CD4-positive, alpha-beta T cell treated with Interleukin-2 at 100 ng/mL for 4 hours (primary cell): ENCODE results near the gene PCSK6.

Experiments
- DNase-seq: peaks from one replicate; pipeline ENCODE4 v3.0.0-alpha.2; 2020; ENCODE audit warnings: low spot score

Gene PCSK6

DNA sequence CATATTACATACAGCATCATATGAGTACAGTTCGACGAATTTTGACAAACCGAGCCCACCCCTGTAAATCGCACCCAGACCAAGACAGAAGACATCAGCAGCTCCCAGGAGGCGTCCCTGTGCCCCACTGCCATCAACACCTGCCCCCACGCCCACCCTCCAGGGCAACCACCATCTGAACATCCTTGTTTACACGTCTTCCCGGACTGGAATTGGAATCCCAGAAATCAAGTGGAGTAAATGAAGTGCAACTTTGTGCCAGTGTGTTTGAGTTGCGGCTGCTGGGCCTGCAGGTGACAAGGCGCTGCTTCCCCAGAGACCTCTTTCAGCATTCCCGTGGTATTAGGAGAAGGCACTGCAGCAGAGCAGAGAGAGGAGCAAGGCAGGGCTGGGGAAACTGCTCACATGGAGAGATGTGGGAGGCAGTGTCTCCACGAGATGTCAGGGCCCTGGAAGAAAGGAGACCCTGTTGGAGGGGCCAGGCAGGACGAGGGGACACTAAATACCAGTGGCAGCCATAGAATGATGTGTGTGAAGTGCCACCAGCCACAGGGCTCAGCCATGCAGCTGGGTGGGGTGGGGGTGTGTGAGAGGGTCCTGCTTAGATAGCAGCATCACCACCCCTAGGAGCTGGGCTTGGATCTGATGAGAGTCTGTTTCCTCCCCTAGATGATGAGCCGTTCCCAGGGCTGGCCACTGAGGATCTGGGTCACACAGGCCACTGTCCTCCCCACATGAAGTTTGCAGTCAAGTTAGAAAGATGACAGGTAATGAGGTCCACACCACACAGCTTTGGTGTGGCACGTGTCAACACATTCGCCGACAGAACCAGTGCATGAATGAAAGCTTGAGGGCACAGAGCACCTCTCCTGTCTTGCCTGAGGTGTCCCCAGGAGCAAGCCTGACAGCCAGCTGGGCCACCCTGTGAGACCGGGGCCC lies 33.4 kb upstream of the PCSK6 start:
- DNase-seq = no peak

DNA sequence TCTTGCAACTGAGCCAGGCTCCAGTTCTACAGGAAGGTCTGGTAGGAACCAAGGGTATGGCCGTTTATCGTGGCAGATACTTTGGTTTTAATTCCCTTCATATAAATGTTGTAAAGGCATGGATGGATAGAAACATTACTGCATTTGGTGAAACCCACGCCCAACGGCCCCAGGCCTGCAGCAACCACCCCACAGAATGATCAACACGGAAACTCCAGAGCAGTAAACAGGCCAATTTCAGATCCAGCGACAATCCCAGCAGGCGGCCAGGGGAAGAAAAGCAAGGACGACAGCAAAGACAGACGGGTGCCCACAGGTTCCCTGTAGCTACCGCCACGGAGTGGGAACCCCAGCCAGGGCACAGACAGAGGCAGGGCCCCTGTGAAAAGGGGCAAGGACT lies 32.6 kb upstream of the PCSK6 start:
- no peak for DNase-seq

DNA sequence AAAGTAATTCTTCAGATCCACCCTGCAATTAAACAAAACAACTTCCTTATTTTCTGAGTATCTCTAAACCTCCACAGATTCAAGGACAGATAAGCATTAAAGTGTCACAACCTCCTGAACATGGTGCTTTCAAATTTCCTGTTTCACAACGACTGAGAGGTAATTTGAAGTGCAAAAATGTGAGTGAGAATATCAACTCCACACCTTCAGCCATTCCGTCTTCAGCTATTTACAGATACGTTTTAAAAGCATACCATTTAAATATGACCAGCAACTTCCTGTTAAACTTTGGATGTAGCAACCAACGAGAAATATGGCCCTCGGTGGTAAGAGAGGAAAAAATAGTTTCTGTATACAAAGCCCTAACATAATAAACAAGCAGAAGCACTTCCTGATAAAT lies 32.1 kb upstream of the PCSK6 start:
- no peak for DNase-seq

DNA sequence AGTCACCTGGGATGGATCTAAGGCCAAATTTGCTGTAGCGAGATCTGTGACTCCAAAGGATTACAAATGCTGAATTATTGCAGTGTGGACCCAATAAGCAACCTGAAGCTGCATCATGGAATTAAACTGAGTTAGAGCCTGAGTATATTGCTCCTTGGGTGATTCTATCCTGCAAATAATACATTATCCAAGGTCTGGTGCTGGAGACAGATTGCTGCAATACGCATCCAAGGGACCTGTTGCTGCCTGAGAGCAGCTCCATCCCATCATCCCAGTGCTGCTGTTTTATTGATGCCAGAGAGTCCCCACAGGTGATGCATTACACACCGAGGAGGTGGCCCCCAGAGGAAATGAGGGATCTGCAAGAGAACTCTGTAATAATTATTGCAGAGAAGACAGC lies 31.6 kb upstream of the PCSK6 start:
- no peak for DNase-seq

DNA sequence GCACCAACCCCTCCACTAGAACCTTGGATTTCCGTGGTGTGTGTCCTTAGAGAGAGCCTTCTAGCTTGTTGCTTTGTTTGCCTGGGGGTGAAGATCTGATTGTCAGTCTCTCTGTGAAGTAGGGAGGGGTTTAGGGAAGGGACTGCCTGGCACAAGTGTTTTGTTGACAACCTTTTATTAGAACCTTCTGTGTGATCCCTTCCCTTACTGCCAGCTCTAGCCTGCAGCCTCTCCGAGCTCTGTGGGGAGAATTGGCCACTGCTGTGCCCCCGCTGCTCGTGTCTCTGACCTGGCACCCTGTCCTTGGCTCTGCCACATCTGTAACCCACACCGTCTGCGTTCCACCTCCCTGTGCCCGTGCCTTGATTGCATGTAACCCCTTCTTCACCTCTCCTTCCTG lies 30.9 kb upstream of the PCSK6 start:
- DNase-seq = no peak

DNA sequence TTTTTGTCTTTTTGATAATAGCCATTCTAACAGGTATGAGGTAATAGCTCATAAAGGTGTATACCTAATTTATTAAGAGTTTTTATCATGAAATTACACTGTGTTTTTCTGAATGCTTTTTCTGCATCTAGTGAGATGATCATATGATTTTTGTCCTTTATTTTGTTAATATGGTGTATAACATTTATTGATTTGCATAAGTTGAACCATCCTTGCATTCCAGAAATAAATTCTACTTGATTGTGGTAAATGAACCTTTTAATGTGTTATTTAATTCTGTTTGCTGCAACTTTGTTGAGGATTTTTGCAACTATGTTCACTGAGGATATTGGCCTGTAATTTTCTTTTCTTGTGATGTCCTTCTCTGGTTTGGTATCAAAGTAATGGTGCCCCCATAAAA lies 28.0 kb upstream of the PCSK6 start:
- DNase-seq = no peak

DNA sequence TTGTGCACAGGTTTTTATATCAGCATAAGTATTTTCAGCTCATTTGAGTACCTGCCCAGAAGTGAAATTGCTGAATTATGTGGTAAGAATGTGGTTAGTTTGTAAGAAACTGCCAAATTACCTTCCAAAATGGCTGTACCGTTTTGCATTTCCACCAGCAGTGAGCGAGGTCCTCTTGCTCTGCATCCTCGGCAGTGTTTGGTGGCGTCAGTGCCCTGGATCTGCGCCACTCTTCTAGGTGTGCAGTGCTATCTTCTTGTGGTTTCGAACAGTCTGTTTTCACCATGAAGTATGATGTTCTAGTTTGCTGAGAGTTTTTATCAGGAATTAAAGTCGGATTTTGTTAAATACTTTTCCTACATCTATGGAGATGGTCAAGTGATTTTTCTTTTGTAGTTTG lies 24.8 kb upstream of the PCSK6 start:
- no peak for DNase-seq

DNA sequence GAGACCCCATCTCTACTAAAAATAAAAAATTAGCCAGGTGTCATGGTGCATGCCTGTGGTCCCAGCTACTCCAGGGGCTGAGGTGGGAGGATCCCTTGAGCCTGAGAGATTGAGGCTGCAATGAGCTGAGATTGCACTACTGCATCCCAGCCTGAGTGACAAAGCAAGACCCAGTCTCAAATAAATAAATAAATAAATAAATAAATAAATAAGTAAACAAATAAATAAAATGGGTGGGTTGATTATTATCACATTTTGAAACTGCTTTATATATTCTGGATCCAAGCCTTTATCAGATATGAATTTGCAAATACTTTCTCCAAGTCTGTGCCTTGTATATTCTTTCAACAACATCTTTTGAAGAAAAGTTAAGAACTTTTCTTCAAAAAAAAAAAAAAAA lies 22.2 kb upstream of the PCSK6 start:
- DNase-seq = no peak

DNA sequence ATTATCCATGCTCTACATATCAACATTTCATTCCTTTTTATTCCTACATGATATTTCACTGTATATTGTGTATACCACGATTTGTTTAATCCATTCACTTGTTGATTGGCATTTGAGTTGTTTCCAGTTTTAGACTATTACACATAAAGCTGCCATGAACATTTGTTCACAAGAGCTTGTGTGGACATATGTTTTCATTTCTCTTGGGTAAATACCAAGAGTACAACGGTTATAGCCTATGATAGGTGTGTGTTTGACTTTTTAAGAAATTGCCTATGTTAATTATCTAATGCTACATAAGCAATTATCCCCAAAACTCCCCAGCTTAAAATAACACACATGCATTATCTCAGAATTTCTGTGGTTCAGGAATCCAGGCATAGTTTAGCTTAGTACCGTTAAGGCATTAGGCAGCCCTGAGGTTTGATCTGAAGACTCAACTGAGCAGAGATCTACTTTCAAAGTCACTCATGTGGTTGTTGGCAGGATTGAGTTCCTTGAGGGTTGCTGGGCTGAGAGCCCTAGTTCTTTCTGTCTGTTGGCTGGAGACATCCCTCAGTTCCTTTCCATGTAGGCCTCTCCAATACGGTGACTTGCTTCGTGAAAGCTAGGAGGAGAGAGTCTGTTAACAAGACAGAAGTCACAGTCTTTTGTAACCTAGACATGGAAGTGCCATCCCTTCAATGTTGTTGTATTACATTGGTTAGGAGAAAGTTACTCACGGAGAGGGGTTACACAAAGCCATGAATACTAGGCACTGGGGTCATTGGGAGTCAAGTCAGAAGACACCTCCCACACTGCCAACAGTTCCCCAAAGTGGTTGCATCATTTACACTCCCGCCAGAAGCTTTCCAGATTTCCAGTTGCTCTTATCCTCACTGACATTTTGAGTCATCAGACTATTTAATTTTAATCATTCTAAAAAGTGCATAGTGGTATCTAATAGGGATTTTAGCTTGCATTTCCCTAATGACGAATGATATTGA lies 21.0 kb upstream of the PCSK6 start:
- DNase-seq = no peak

DNA sequence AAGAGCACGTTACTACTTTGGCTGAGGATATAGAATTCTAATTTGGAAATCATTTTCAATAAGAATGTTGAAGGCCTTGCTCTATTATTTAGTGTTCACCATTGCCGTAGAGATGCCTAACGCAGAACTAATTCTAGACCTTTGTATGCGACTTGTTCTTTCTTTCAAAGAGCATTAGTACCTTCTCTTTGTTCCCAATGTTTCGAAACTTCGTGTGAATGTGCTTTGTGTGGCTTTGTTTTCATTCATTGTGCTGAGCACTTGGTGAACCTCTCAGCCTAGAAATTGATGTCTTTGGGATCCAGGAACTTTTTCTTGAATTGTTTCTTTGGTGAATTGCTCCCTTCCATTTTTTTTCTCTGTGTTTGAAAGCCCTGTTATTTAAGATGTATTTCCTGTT lies 19.8 kb upstream of the PCSK6 start:
- no peak for DNase-seq

DNA sequence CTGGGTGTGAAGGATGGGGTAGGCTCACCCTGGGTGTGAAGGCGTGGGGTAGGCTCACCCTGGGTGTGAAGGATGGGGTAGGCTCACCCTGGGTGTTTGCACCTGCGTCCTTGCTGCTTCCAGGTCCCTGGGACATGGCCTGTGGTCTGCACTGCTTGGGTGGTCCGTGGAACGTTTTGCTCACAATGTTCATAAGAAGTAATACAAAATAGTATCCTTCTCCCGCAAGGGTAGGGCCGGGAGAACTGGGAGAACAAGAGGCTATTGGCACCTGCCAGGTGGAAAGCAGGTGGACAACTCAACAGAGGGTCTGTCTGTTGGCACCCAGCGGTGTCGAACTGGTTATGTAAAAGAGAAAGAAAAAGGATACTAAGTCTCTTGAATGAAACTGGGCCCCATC lies 17.0 kb upstream of the PCSK6 start:
- no peak for DNase-seq

DNA sequence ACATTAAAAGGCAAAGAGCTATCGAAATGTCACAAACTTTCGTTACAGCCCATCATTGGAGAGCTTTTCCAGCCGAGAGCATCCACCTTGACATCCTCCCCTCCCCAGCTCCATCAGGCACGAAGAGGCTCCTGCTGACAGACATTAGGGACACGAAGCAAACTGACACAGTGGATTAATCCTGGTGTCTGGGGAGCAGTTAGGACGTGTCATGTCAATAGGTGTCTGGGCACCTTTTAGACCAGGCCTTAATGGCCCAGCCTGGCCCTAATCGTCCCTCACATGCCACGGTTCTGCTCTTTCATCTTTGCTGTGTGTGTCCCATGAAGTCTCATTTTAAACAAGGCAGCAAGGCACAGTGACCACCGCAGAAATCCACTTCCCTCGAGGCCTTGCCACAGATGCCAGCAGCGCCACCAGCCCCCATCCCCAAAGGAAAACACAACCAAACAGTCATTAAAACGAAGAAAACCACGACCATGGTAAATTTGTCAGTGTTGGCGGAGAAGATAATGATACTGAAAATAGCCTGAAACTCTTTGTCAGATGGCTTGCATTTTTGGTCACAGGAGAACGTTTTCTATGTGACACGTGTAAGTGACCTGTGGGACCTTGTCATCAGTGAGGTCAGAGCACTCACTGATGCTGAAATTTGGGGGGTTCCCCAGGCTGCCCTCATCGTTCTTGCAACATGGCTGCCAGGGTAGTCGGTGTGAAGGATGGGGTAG lies 16.3 kb upstream of the PCSK6 start:
- no peak for DNase-seq

DNA sequence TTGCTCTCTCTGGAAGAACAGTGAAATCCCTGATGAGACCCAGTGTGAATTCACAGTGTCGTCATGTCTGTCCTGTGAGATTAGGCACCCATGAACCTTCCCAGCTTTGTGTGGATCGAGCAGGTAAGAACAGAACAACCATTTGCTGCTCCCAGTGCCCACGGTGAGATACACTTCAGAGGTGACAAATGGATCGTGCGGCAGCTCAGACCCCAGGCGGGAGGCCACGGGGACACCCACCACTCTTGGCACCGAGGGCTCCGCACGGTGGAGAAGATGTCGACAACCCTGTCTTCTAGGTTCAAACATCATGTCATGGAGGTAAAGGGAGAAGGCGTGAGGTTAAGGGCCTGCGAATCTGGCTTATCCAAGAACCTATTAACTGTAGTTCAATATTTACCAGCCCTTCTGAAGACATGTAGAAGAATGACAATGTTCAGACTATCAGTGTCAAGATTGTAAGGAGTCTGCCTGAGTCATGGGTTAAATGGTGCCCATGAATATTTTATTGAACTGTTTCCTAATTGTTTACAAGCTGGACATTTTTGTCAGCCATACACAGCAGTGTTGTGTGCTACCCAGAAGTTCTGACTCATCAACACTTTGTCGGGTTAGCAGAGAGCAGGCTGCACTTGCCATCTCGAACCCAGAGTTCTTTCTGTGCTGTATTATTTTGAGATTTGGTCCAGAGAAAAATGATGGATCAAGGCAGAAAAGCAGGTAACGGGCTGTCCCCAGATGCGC lies 15.5 kb upstream of the PCSK6 start:
- DNase-seq = no peak

DNA sequence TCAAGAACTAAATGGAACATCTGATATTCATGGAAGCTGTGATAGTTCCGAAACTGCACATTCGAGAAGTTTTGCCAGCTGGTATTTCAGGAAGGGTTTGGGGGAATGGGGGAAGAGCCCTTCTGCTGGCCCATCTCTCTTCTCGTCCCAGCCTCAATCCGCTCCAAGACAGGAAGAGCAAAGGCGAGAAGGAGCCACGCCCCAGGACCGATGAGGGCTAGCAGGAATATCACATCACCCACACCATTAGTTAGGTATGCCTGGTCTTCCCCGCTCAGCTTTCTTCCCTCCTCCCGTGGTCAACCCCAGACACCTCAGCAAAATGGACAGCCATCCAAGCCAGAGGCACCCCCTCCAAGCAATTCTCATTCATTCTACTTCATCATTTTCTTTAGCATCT lies 14.9 kb upstream of the PCSK6 start:
- DNase-seq = no peak

DNA sequence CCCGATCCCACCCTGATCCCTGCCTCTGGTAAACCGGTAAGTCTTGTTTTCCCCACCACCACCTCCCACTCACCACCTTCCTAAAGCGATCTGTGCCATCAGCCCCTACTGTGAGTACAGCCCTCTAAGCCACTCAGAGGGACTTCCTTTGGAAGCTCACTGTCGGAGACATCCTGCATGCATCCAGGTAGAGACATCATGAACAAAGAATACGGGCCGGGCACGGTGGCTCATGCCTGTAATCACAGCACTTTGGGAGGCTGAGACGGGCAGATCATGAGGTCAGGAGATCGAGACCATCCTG lies 13.7 kb upstream of the PCSK6 start:
- DNase-seq = no peak

DNA sequence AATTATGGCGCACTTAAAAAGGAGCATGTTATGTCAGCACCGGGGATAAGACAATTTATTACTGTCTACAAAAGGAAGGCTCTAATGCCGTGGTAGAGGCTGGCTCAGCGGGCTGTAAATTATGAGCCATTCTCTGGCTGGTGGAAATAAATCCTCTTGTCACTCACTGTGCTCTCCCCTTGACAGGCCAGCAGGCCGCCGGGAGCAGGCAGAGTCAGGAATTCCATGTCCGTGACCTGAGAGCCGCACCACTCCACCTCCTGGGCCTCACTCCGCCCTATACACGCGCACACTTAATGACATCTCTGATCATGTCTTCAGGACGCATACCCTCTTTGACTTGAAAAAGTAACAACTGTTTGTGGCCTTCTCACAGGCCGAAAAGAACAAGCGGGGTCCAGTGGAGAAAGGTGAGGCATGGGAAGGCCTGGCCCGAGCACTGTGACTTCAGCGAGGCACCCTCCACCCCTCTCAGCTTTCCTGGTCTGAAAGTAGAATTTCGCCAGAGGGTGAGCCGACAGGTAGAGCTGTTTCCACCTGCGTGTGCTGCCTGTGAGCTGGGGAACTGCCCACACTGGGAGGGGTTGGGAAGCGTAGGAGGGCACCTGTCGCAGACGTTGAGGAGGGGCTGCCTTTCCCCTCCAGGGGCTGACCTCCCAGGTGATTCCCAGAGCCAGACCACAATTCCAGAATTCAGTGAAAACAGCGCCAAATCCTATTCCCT lies 13.2 kb upstream of the PCSK6 start:
- no peak for DNase-seq

DNA sequence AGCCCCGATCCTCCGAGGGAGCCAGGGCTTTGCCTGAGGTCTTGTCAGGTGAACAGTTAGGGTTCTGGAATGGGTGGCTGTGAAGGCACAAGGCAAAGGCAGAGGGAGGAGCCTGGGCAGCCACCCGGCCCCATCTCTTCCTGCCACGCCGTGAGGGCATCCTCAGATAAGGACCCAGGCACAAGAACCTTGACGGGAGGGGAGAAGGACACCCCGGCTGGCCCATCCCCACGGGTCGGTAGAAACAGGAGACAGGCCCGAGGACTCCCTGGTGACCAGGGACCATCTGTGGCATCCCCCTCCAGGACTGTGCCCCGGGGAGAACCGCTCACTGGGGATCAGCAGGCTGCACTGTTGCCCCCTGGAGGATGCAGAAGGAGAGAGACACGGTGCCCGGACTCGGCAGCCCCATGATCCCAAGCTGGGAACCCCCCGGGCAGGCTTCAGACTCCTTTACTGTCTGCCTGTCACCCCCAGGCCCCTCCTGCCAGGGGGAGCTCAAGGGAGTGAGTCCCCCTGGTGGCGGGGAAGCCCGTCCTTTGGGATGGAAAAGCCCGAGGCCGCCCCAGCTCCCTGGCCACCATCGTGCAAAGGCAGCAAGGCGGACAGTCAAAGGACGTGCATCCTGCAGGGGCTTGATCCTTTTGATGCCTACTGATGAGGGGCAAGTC lies 12.3 kb upstream of the PCSK6 start:
- peak; percentile 30 for DNase-seq

DNA sequence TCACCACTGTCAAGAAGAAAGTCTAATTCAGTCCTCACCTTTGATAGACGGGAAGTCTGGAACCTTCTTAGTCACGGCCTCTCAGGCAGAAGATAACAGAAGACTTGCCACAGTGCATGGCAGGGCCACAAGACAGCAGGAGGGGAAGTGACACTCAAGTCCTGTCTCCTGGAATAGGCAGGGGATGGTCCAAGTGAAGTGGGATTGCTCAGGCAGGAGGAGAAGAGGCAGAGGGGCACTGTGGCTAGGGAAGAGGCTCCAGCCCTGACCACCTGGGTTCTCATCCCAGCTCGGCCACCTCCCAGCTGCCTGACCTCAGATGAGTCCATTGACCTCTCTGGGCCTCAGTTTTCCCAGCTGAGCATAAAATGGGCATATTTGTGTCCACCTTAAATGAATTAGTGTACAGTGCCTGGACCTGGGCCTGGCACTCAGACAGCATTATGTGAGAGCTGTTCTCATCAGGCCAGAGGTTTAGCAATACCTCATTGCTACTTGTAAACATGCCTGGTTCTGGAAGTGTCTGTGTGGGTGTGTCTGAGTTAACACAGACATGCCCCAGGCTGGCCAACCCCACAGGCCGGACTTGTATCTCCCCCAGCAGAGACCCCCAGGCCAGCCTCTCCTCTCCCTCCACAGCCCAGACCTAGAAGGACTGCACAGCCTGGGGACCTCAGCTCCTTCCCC lies 11.5 kb upstream of the PCSK6 start:
- DNase-seq = no peak

DNA sequence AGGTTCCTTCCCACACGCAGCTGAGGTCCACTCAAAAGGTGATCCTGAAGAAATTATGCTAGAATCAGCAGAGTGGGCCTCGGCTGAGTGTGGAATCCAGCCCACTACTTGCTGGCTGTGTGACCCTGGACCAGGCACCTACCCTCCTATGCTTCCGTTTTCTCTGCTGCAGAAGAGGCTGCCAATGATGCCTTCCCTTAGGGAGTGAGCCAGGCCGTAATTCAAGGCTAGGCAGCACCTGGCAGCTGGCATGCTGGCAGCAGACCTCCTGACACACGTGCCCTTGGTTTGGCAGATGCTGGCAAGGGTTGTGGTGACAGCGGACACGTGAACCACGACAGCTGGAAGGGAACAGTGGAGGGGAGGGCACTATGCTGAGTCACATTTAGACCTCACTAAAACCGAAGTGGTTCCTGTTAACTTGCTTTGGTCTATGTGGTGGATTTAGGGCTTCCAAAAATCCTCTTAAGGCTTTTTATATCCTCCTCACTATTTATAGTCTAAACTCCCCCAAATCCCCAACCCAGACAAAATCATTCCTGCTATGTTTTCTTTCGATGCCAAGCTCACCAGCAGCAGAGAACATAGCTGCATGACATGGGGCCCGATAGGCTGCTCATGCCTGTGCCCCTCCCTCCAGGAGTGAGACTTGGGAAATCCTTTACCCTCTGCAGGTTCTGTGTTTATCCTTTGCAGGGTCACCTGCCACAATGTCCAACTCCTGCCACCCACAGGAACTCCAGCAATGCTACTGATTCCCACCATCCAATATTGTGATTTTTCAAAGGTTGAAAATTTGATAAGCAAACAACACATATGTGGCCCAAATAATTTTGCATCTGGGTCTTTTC lies 10.6 kb upstream of the PCSK6 start:
- no peak for DNase-seq
